HG03354 (cell line): ENCODE results near the gene BTBD2.
A peak's percentile ranks its signal among the peaks of the same experiment; 100 is the strongest.

Source experiments
- ATAC-seq: cut with Tn5 transposase; IDR thresholded peaks from one replicate; pipeline ENCODE4 v1.9.1; 2021; ENCODE audit warnings: mild to moderate bottlenecking; ENCODE audit not compliant: unreplicated experiment, poor library complexity, severe bottlenecking

Gene BTBD2

DNA sequence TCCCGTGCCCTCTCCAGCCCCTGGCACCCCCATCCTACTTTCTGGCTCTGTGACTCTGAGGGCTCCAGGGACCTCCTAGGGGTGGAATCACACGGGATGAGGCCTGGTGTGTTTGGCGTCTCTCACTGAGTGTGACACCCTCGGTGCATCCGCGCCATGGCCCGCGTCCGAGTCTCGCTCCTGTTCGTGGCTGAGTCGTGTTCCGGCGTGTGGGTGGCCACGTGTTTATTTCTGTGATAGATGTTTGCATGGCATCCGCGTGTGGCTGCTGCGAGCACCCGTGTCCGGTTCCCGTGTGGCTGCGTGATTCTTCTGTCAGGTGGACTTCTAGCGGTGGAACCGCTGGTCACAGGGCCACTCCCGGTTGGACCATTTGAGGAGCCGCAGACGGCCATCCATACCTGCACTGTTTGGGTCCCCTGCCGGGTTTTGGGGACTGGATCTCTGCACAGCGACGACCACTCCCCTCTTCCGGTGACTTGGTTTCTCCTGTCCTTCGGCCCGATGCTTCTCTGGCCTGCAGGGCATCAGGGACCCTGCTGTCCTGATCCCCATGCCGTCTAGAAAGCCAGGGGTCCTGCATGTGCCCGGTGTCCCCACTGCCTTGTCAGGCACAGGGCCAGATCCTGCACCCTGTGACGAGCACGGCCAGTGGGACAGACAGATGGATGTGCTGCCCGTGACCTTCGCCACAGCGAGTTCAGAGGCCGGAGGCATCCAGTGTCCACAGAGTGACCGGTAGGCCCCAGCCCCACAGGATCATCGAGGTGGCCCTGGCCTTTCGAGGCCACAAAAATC, 66.0 kb downstream of the BTBD2 start:
- no peak for ATAC-seq

DNA sequence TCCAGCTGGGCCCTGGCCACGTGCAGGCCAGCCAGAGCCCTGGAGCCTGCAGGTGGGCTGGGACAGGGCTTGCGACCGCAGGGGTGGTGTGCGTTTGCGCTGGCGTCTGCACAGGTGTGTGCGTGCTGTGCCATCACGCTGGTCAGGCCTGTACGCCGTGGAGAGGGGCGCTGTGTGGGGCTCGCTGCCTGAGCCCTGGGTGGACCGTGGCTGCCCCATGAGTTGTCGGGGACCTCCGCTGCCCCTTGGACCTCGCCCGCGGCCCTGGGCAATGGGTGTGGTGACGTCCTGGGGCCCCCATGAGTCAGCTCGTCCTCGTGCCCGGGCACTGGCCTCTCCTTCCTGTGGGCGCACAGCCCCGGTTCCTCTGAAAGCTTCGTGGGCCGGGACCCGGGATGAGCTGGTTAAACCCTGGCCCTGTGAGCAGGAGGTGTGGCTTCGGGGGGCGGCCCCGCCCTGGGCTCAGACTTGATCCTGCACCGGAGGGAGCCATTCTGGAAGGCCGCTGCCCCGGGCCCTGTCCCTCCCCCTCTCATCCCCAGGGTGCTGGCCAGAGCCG, 67.8 kb downstream of the BTBD2 start:
- ATAC-seq, result no peak

DNA sequence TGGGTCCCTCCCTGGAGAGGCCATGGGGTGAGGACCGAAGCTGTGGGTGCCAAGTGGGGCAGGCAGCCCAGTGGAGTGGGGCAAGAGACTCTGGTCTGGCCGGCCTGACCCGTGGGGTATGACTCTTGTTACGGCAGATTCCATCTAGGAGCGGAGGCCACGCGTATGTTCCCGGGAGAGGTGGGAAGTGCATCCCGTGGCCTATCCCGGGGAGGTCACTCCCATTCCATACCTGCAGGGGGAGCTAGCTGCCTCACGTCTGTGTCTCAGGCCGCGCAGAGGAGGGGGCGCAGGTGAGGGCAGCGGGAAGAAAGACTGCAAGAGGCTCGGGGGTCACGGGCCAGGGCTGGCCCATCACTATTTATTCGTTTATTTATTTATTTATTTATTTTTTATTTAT, 69.6 kb downstream of the BTBD2 start:
- ATAC-seq, result no peak

DNA sequence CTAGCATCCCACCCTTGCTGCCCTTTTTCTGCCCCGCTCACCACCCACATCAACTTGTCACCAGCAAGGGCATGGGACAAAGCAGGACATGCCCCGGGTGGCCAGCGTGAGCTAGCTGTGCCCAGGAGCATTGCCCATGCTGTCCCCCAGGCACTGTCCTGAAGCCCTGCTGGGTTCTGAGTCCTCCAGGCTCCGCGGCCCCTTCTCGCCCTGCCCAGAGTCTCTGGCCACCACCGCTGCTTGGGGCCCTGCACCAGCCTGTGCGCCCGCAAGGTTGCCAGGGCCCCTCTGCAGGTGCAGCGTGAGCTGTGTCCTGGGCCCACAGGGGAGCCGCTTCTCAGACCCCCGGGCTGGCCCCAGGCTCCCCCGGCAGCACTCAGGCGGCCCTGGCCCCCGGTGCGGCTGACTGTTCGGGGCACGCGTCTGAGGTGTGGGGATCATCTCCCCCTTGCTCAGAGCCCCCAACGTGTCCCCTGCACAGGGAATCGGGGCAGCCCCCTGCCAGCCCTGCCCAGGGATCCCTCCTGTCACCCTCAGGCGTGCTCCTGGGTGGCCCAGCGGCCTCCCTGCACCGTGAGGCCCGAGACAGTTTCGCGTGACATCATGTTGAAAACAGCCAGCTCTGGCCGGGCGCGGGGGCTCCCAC, 70.5 kb downstream of the BTBD2 start:
- no peak for ATAC-seq

DNA sequence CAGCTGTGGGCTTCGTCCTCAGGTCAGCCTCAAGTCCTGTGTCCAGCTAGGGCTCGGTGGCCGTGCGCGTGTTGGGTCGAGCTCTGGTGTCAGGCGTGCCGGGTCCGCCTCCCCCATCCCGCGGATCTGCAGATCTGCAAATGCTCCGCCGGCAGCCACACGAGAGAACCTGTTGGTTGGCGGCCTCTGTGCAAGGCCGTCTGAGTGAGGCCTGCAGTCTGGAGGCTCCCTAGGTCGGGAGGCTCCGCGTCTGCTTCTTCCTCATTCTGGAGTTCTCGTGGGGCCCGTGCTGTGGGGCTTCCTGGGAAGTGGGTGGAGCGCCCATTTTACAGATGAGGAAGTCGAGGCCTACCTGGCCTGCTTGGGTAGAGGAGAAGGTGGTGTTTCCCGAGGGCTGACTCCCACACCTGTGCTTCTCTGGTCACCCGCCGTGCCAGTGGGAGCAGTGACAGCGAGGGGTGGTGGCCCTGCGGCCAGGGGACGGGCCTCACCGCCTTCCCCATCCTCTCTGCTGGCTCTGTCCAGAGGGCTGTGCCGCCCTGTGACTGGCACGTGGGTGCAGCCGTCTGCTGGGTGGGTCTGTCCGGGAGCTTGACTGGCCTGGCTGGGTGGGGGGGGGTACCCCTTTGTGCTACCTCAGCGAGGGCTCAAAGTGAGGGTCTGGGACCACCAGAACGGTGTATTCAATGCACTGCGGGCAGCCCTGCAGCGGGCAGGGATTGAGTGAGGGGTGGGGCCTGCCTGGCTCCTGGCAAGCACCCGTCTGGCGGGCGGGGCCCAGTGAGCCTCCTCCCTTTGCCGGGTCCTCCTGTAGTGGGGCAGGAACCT, 71.2 kb downstream of the BTBD2 start:
- no peak for ATAC-seq

DNA sequence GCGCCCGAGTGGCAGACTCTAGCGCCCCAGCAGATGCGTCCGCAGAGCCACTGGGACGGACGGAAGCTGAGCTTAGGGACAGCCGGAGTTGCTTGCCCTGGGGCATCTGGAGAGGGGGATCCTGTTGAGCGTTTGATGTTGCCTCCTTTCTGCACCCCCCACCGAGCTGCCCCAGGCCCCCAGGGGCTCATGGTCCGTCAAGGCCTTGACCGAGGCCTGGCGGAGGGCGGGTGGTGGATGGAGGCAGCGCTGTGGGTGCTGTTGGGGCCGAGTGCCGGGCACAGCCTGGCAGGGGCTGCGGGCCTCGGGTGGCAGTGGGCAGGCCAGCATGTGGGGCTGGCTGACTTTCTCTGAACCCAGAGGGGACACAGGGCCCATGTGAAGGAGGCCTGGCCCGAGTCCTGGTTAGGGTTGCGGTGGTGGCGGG, 71.8 kb downstream of the BTBD2 start:
- ATAC-seq, result no peak

DNA sequence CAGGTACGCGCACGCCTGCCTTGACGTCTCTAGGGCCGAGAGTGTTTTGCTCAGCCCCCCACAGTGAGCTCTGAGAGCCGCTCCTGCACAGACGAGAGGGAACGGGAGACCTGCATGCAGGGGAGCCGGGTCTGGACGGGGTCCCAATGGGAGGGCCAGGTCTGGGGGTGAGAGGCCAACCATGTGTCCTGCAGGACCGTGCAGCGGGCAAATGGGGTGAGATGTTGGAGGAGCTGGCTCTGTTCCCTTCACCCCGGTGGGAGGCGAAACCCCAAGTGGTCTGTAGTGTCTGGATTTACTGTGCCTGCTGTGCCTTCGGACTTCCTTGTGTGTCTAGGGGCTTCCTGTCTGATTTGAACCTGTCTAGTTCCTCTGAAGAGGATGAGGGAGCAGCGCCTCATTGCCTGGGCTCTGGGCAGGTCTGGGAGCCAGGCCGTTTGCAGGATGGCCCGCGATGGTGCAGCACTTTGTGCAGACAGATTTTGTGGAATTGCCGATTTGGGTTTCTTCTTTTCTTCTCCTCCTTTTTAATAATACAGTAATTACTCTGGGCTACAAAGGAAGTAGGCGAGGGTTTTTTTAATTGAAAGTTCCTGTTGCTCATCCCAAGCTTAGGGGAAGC, 72.5 kb downstream of the BTBD2 start:
- ATAC-seq, result no peak

DNA sequence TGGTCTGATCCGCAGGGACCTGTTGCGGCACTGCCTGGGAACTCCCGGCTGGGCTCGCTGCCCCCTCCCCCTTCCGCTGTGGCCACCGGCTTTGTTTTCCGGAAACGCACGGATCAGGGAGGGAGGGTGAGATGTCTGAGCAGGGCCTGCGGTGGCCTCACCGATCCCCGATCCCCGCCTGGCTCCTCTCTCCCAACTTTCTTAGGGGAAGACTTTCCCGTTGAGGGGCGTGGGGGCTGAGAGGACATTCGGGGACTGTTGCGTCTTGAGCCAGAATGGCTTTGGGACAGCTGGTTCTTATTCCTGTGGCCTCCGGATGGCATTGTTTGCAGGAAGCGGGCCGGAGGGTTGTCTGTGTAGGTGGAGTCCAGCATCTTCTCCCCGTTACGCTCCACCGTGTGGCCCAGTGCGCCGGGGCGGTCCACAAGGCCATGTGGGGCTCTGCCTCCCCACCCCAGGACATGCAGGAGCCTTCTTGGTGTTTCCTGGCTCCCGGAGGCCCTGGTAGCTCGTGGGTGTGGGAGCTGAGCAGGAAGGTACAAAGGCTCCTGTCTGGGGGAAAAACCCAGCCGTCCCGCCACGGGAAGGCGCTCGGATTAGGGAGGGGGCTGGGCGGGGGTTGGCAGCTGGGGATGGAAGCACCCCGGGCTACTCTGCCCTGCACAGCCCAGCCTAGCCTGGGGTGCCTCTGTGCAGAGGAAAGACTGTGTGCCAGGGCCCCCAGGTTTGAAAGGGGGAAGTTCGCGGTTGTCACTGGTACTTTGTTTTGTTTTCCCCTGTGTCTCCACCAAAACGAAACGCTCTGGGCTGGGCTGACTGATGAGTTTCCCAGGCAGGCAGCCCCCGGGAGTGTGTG, 73.2 kb downstream of the BTBD2 start:
- peak; percentile 32 for ATAC-seq

DNA sequence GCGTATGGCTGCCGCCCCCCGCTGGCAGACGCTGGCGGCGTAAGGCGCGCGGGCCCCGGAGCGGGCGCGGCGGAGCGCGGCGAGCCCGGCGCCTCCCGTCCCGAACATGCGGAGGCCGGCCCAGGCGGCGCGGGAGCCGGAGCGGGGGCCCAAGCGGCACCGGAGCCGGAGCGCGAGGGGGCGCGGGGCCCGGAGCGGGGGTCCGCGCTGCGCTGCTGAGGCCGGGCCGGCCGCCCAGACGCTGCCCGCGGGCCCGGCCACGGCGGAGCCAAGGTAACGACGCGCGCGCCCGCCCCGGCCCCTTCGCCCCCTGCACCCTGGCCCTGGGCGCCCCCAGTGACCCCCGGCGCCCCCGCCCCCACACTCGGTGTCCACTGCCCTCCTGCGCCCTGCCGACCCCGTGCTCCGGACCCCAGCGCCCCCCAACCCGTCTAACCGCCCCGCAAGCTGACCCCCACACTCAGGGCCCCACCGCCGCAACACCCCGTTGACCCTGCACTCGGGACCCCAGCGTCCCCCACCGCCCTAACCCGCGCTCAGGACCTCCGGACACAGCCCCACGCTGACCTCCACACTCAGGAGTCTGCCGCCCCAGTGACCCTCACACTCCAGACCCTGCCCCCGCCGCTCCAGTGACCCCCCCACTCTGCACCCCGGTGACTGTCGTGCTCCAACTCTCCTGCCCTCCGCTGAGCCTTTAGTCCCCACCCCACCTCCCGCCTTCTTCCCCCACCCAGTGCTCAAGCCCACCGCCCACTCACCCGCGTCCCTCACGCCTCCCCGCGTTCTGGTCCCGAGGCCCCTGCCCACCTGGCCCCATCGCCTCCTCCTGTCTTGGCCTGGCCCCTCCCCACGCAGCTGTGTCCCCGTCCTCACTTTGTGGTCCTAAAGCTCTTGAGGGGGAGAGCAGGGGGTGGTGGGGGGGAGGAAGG, 74.1 kb downstream of the BTBD2 start, which contains the start of gene CSNK1G2:
TSS of gene CSNK1G2 (plus strand) at position 27 of the 932 bp plus-strand sequence. CDS start 28,601 bp downstream, outside the sequence.
- no peak for ATAC-seq

DNA sequence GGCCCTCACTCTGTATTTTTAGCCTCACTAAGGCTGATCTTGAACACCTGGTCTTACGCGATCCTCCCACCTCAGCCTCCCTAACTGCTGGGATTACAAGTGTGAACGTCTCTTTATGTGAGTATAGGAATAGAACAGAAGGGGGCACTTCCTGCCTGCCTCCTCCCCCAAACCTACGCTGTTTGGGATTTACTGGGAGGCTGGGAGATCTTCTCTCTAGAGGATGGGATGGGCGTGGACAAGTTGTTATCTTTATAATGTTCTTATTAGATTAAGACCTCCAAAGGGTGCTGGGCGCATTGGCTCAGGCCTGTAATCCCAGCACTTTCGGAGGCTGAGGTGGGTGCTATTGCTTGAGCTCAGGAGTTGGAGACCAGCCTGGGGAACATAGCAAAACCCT, 77.4 kb downstream of the BTBD2 start:
- no peak for ATAC-seq

DNA sequence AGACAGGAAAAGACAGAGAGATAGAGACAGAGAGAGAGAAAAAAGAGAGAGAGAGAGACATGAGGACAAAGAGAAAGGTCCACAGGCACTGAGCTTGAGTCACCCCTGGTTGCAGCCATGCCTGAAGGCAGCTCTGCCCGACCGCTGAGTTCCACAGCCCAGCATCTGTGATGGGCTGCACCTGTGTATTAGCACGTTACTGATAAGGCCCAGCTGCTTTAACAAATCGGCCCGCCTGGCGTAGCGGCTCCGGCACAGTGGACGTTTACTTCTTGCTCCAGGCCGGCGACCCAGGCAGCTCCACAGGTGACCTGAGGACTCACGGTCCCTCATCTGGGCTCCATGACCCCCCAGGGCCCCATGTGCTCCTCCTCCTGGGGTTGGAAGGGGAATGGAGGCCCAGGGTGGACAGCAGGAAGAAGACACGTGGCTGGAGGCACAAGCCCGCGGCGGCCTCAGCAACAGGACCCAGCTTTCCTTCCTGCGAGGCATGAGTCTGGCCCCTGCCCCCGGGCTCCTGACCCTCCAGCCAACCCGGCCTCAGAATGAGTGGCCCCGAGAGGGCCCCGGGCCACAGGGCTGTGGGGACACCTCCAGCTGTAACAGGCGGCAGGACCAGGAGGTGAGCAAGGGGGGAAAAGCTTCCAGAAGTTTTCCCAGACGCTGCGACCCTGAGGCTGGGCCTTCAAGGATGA, 78.5 kb downstream of the BTBD2 start:
- ATAC-seq, result no peak

DNA sequence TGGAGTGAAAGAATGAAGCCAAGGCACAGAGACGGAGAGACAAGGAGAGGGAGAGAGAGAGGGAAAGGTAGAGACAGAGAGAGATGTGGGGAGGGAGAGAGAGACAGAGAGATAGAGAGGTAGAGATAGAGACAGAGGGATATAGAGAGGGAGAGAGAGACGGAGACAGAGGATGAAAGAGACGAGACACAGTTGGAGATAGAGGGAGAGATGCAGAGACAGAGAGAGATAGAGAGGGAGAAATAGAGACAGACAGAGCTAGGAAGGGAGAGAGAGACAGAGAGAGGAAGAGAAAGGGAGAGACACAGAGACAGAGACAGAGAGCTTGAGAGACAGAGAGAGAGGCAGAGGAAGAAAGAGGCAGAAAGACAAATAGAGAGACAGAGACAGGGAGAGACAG, 79.1 kb downstream of the BTBD2 start:
- no peak for ATAC-seq

DNA sequence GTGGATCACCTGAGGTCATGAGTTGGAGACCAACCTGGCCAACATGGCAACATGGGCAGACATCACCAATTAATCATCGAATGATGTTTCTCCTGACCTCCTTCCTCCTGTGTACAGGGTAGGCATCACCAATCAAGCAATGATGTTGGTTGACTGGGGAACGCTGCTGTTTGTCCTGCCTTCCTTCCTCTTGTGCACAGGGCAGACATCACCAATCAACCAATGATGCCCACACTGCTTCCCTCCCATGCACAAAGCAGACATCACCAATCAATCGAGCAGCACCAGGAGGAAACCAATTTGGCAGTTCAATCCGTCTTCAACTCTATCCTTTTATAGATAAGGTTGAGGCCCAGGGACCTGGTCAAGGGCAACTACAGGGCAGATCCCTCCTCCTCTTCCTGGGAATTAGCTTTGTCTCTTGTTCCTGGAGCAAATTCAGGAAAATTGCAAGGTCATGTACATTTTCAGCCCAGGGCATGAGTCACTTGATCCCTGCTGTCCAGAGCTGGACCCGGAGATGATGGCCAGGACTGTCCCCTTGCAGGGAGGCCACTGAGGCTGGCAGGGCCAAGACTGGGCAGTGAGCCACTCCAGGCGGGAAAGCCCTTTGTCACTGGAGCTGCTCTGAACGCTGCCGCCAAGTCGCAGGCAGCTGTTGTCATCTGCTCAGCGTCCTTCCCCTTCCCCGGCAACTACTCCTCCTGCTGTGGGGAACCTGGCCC, 79.9 kb downstream of the BTBD2 start:
- no peak for ATAC-seq
